GM23338 (cell line): ENCODE data around the gene C2. TPM values are rescaled to one million over a fixed set of nuclear protein-coding genes. Genes with fewer than 3 reads are reported as not detected.

Experiments used
- ATAC-seq: fragments of 200-7000 bp; cut with Tn5 transposase; 3 replicates; pipeline ENCODE4 v1.9.1; 2020
- DNase-seq: peaks from one replicate; pipeline ENCODE4 v3.0.0-alpha.2; 2015; ENCODE audit warnings: low spot score
- H2AFZ ChIP-seq: fragments of 200-600 bp; sonication (generic); 2 replicates; pipeline ENCODE4 v1.8.0; 2016; ENCODE audit warnings: antibody characterized with exemption, mild to moderate bottlenecking, moderate library complexity
- H3F3A ChIP-seq: fragments of 200-600 bp; sonication (generic); replicated peaks from 2 replicates; pipeline ENCODE4 v1.8.0; 2017; ENCODE audit warnings: antibody characterized with exemption, mixed run types, low read depth
- H3K27ac ChIP-seq: fragments of 200-600 bp; sonication (generic); 2 replicates; pipeline ENCODE4 v1.6.1; 2016; ENCODE audit warnings: low read depth
- H3K27me3 ChIP-seq: fragments of 200-600 bp; sonication (generic); 2 replicates; pipeline ENCODE4 v1.8.0; 2016; ENCODE audit warnings: mild to moderate bottlenecking, mixed run types, moderate library complexity; ENCODE audit not compliant: insufficient read depth
- H3K36me3 ChIP-seq: fragments of 200-600 bp; sonication (generic); 2 replicates; pipeline ENCODE4 v1.8.0; 2016; ENCODE audit warnings: mild to moderate bottlenecking; ENCODE audit not compliant: insufficient read depth
- H3K4me1 ChIP-seq: fragments of 200-600 bp; sonication (generic); 2 replicates; pipeline ENCODE4 v1.8.0; 2016; ENCODE audit warnings: mild to moderate bottlenecking, moderate library complexity; ENCODE audit not compliant: insufficient read depth
- H3K4me2 ChIP-seq: fragments of 200-600 bp; sonication (generic); 2 replicates; pipeline ENCODE4 v1.7.1; 2017; ENCODE audit warnings: mixed run types
- H3K4me3 ChIP-seq: fragments of 200-600 bp; sonication (generic); 2 replicates; pipeline ENCODE4 v1.6.1; 2016; ENCODE audit warnings: mixed run types
- H3K79me2 ChIP-seq: fragments of 200-600 bp; sonication (generic); replicated peaks from 2 replicates; pipeline ENCODE4 v1.8.0; 2017; ENCODE audit warnings: mild to moderate bottlenecking; ENCODE audit not compliant: insufficient read depth
- H3K9me2 ChIP-seq: fragments of 200-600 bp; sonication (generic); 2 replicates; pipeline ENCODE4 v1.8.0; 2017; ENCODE audit not compliant: insufficient read depth
- H4K20me1 ChIP-seq: fragments of 200-600 bp; sonication (generic); replicated peaks from 2 replicates; pipeline ENCODE4 v1.8.0; 2017; ENCODE audit warnings: mild to moderate bottlenecking; ENCODE audit not compliant: insufficient read depth
- H3K27ac Mint-ChIP-seq: 2 replicates; pipeline ENCODE4 v1.8.0; 2020; ENCODE audit warnings: inconsistent platforms, mild to moderate bottlenecking, moderate library complexity, mixed read lengths
- H3K27me3 Mint-ChIP-seq: 3 replicates; pipeline ENCODE4 v1.8.0; 2022; ENCODE audit warnings: low read depth, mild to moderate bottlenecking, moderate library complexity, mixed read lengths, inconsistent platforms; ENCODE audit not compliant: insufficient read depth, poor library complexity
- H3K36me3 Mint-ChIP-seq: 3 replicates; pipeline ENCODE4 v1.8.0; 2021; ENCODE audit warnings: low read depth, mild to moderate bottlenecking, inconsistent platforms, moderate library complexity, mixed read lengths
- H3K4me1 Mint-ChIP-seq: 3 replicates; pipeline ENCODE4 v1.8.0; 2020; ENCODE audit warnings: mild to moderate bottlenecking, inconsistent platforms, mixed read lengths
- H3K4me3 Mint-ChIP-seq: 3 replicates; pipeline ENCODE4 v1.8.0; 2021; ENCODE audit warnings: moderate library complexity, mild to moderate bottlenecking, inconsistent platforms, mixed read lengths
- H3K9me3 Mint-ChIP-seq: 3 replicates; pipeline ENCODE4 v1.8.0; 2020; ENCODE audit warnings: moderate library complexity, mild to moderate bottlenecking, inconsistent platforms, mixed read lengths
- CREB1 ChIP-seq: fragments of 250-450 bp; sonication (Bioruptor Pico); IDR thresholded peaks from 2 replicates; pipeline ENCODE4 v1.5.0; 2020; ENCODE audit warnings: low read depth, mild to moderate bottlenecking, moderate library complexity
- CTCF ChIP-seq, 2 experiments: fragments of 200-600 bp in 1 of 2; sonication (generic) in 1 of 2; conservative IDR thresholded peaks; 2 replicates each; pipeline versions ENCODE4 v1.5.1 to v1.6.1; 2016 to 2017; ENCODE audit warnings: antibody characterized with exemption in 2 of 2, low read depth in 2 of 2, mild to moderate bottlenecking in 2 of 2, moderate library complexity in 1 of 2
- ETS1 ChIP-seq: IDR thresholded peaks from 2 replicates; pipeline ENCODE4 v1.6.1; 2016; ENCODE audit warnings: antibody characterized with exemption
- EZH2 ChIP-seq: fragments of 200-600 bp; sonication (generic); IDR thresholded peaks from one replicate; pipeline ENCODE4 v1.8.0; 2017; ENCODE audit warnings: antibody characterized with exemption, mild to moderate bottlenecking, low read depth; ENCODE audit not compliant: unreplicated experiment
- EZH2phosphoT487 ChIP-seq: fragments of 200-600 bp; sonication (generic); IDR thresholded peaks from one replicate; pipeline ENCODE4 v1.8.1; 2018; ENCODE audit warnings: antibody characterized with exemption; ENCODE audit not compliant: unreplicated experiment
- JUNB ChIP-seq: IDR thresholded peaks from one replicate; pipeline ENCODE4 v1.6.1; 2016; ENCODE audit warnings: antibody characterized with exemption; ENCODE audit not compliant: unreplicated experiment
- NANOG ChIP-seq: IDR thresholded peaks from 2 replicates; pipeline ENCODE4 v1.6.1; 2016; ENCODE audit warnings: antibody characterized with exemption, borderline replicate concordance
- STAT1 ChIP-seq: IDR thresholded peaks from one replicate; pipeline ENCODE4 v1.6.1; 2016; ENCODE audit warnings: antibody characterized with exemption; ENCODE audit not compliant: unreplicated experiment
- ZNF114 ChIP-seq: fragments of 250-450 bp; sonication (Bioruptor Pico); IDR thresholded peaks from 2 replicates; pipeline ENCODE4 v1.5.0; 2020; ENCODE audit warnings: mild to moderate bottlenecking, moderate library complexity
- ZNF331 ChIP-seq: fragments of 250-450 bp; sonication (Bioruptor Pico); IDR thresholded peaks from 2 replicates; pipeline ENCODE4 v1.5.0; 2020; ENCODE audit warnings: low read depth, mild to moderate bottlenecking, moderate library complexity
- polyA plus RNA-seq: library from polyadenylated mRNA; unstranded; fragments of >200 nt; fragmentation: Nextera tagmentation; extraction: Ambion mirVana; gene quantifications from 2 replicates; pipeline ENCODE4 v1.2.1, GENCODE V29; 2016
- total RNA-seq: library from RNA; depleted of rRNA; stranded (reverse); fragments of >200 nt; shearing (Covaris generic); gene quantifications from 2 replicates; pipeline ENCODE4 v1.2.3, GENCODE V29; 2014

The C2 gene
- total and polyA plus RNA-seq, 2 experiments from 2014 or later: 0.16 to 1.7 TPM

DNA sequence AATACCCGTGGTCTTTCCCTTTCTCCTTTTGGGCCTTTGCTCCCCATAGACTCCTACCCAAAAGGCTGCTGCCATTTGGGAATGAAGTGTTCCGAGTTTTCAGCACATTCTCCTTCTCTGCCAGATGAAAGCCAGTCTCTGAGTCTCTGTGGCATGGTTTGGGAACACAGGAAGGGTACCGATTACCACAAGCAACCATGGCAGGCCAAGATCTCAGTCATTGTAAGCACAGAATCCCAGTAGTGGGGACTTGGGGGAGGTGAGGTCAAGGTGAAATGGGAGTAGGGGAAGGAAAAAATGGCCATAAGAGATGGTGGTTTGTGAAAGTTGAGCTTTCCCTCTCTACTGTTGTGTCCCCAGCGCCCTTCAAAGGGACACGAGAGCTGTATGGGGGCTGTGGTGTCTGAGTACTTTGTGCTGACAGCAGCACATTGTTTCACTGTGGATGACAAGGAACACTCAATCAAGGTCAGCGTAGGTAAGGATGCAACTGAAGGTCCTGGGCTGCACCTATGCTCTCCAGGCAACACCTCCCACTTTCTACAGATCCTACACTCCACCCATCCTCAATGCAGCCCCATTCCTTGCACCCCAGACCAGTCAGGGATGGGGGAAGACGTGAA lies 22.5 kb downstream of the C2 start (continued):
- no peak for TF ChIP-seq CTCF (conservative IDR thresholded peaks at IDR 0.05; ENCODE audit: low read depth in 2 of 2)
- TF ChIP-seq ZNF331 (CRISPR knock-in tag): no peak
- no peak for TF ChIP-seq CREB1 (CRISPR knock-in tag)
- TF ChIP-seq ZNF114 (CRISPR knock-in tag): no peak
- no peak for TF ChIP-seq EZH2phosphoT487

DNA sequence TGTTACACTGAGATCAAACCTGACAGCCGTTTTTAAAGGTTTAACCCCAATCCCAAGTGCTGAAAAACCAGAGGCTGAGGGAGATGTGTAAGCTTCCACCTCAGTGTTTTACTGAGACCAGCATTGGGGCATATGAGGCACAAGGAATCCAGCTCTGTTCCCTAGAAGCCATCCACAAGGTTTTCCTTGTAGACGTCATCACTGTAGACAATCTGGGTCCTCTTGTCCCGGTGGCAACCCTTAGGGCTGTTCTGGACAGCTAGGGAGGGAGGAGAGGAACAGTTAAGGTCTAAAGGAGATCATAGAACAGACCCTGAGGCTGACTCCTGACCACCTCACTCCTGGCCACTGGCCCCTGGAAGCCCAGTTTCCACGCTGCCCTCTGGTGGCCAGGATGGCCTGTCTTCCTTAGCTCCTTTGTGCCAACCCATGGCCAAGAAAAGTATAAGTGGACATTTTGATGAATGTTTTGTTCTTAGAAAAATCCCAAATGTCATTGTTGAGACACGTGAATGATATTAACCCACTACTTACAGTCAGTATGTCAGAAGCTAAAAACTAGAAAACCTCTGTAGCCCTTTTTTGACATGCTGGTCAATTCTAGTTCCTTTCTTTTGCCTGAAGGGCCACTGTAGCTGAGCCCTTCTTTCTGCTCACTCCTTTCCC lies 24.8 kb downstream of the C2 start:
- H3K27ac ChIP-seq: no peak overlapping the region
- peaks cover 48% of the 10 kb centered on the region for H3K36me3 Mint-ChIP-seq
- 0 out of 2 replicates have a peak, but pooled peaks cover 6% of the 10 kb centered on the region for H3F3A ChIP-seq
- no peak overlapping the region for H3K4me2 ChIP-seq
- peak; percentile 93 for ATAC-seq
- H3K9me2 ChIP-seq: no peaks in the 10 kb centered on the region
- no peak overlapping the region for H3K4me3 Mint-ChIP-seq
- H3K27me3 ChIP-seq: no peaks in the 10 kb centered on the region
- H3K79me2 ChIP-seq: peaks cover 5% of the 10 kb centered on the region
- H3K4me3 ChIP-seq: no peak overlapping the region
- peaks cover 20% of the 10 kb centered on the region for H3K36me3 ChIP-seq
- H4K20me1 ChIP-seq: no peaks in the 10 kb centered on the region; the same call in 1 of the 2 replicates
- H3K27me3 Mint-ChIP-seq: peaks cover 11% of the 10 kb centered on the region
- H3K4me1 Mint-ChIP-seq: no peaks in the 10 kb centered on the region; the same call in 2 of the 3 replicates
- no peak overlapping the region for H3K27ac Mint-ChIP-seq
- H3K4me1 ChIP-seq: no peaks in the 10 kb centered on the region
- H2AFZ ChIP-seq: no peak overlapping the region
- no peaks in the 10 kb centered on the region for H3K9me3 Mint-ChIP-seq
- TF ChIP-seq CTCF (conservative IDR thresholded peaks at IDR 0.05; ENCODE audit: low read depth in 2 of 2) (peak; percentile 83 to 89), ZNF114 (CRISPR knock-in tag) (no peak)
- DNase-seq: peak; percentile 73

GRCh38 chr6:31952890-31953289 lies 25.4 kb downstream of the C2 start:
- H3K4me1 Mint-ChIP-seq: peaks cover 4% of the 10 kb centered on the region; the same call in 2 of the 3 replicates
- H3K4me3 Mint-ChIP-seq: no peak overlapping the region
- H3K4me3 ChIP-seq: no peak overlapping the region
- no peak overlapping the region for H3K27ac ChIP-seq
- H3K9me2 ChIP-seq: no peaks in the 10 kb centered on the region
- 0 out of 2 replicates have a peak, but pooled peaks cover 6% of the 10 kb centered on the region for H3F3A ChIP-seq
- H3K4me2 ChIP-seq: no peak overlapping the region
- no peaks in the 10 kb centered on the region for H3K27me3 ChIP-seq
- DNase-seq: no peak
- no peaks in the 10 kb centered on the region; the same call in 1 of the 2 replicates for H4K20me1 ChIP-seq
- ATAC-seq: no peak
- H3K27me3 Mint-ChIP-seq: peaks cover 8% of the 10 kb centered on the region
- peaks cover 5% of the 10 kb centered on the region; the same call in 1 of the 2 replicates for H3K4me1 ChIP-seq
- peaks cover 49% of the 10 kb centered on the region for H3K36me3 Mint-ChIP-seq
- no peak overlapping the region for H2AFZ ChIP-seq
- no peaks in the 10 kb centered on the region for H3K9me3 Mint-ChIP-seq
- peaks cover 11% of the 10 kb centered on the region for H3K79me2 ChIP-seq
- peaks cover 21% of the 10 kb centered on the region for H3K36me3 ChIP-seq
- no peak overlapping the region for H3K27ac Mint-ChIP-seq
- TF ChIP-seq CTCF (conservative IDR thresholded peaks at IDR 0.05; ENCODE audit: low read depth in 2 of 2) (no peak), EZH2phosphoT487 (no peak), EZH2 (no peak), CREB1 (CRISPR knock-in tag) (no peak), JUNB (no peak), STAT1 (no peak), ZNF114 (CRISPR knock-in tag) (no peak), ZNF331 (CRISPR knock-in tag) (no peak), ETS1 (no peak), NANOG (no peak)
